BE2C (cell line): ENCODE results near the gene KIF7.

ENCODE experiments used
- DNase-seq: peaks from one replicate; pipeline ENCODE4 v3.0.0-alpha.2; 2020
- H3K27me3 ChIP-seq: fragments of 250-450 bp; sonication (Bioruptor Pico); 2 replicates; pipeline ENCODE4 v1.5.1; 2020; ENCODE audit warnings: mild to moderate bottlenecking
- H3K36me3 ChIP-seq: fragments of 250-450 bp; sonication (Bioruptor Pico); 2 replicates; pipeline ENCODE4 v1.5.1; 2020; ENCODE audit warnings: mild to moderate bottlenecking
- H3K4me1 ChIP-seq: fragments of 250-450 bp; sonication (Bioruptor Pico); 2 replicates; pipeline ENCODE4 v1.5.1; 2020
- H3K4me3 ChIP-seq: 2 replicates; pipeline ENCODE4 v1.5.1; 2011; ENCODE audit warnings: low read depth, low read length
- H3K9me3 ChIP-seq: fragments of 250-450 bp; sonication (Bioruptor Pico); 2 replicates; pipeline ENCODE4 v1.5.1; 2020
- TF ChIP-seq, protein P1 (sequence below): IDR thresholded peaks from 2 replicates; pipeline ENCODE4 v1.5.1; 2012; ENCODE audit warnings: mild to moderate bottlenecking, low read depth, low read length

The KIF7 gene

DNA sequence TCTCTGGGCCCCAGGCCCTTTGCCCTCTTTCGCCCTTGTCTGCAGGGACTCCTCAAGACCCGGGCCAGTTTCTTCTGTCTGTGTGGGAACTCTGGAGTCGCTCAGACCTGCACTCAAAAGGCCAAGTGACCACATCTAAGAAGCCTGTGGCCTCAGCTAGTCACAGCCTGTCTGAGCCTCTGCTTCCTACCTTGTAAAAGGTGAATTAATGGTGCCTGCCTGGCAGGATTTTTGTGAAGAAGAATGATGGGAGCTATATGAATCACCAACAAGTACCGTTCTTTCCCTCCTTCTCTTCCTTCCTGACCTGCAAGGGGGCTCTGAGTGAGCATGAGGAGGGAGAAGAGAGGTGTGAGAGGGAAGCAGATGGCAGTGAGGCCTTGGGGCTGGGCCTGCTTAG lies 16.4 kb upstream of the KIF7 start:
- H3K4me3 ChIP-seq: no peak overlapping the region
- no peaks in the 10 kb centered on the region for H3K9me3 ChIP-seq
- TF ChIP-seq, protein P1, sequence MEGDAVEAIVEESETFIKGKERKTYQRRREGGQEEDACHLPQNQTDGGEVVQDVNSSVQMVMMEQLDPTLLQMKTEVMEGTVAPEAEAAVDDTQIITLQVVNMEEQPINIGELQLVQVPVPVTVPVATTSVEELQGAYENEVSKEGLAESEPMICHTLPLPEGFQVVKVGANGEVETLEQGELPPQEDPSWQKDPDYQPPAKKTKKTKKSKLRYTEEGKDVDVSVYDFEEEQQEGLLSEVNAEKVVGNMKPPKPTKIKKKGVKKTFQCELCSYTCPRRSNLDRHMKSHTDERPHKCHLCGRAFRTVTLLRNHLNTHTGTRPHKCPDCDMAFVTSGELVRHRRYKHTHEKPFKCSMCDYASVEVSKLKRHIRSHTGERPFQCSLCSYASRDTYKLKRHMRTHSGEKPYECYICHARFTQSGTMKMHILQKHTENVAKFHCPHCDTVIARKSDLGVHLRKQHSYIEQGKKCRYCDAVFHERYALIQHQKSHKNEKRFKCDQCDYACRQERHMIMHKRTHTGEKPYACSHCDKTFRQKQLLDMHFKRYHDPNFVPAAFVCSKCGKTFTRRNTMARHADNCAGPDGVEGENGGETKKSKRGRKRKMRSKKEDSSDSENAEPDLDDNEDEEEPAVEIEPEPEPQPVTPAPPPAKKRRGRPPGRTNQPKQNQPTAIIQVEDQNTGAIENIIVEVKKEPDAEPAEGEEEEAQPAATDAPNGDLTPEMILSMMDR: no peak
- H3K36me3 ChIP-seq: no peaks in the 10 kb centered on the region
- DNase-seq: no peak
- H3K27me3 ChIP-seq: no peaks in the 10 kb centered on the region
- peaks cover 17% of the 10 kb centered on the region for H3K4me1 ChIP-seq

DNA sequence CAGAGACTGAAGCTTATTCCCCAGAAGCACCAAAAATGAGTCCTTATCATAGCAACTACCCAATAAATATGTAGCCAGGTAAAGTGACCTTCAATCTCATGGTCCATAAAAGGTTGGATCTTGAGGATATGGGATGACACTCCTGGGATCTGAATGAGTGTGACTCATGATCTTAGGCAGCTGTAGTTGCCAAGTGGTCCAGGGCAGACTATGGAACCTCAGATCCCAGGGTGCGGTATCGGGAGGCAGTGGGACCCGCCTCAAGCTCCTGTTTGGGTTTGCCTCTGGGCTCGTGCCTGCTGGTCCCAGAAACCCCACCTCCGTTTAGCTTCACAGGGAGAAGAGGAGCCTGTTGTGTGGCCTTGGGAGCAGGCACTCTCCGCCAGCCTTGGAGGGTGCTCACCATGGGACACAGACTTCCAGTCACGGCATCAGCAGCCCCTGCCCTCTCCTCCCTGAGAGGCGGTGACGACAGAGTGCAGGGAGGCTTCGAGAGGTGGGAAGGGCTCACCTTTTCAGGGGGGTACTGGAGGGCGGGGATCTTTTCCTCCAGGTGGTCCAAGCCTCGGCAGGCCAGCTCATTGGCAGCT lies 15.8 kb upstream of the KIF7 start:
- H3K36me3 ChIP-seq: no peaks in the 10 kb centered on the region
- no peaks in the 10 kb centered on the region for H3K9me3 ChIP-seq
- peaks cover 17% of the 10 kb centered on the region for H3K4me1 ChIP-seq
- TF ChIP-seq, protein P1: no peak
- no peak overlapping the region for H3K4me3 ChIP-seq
- DNase-seq: no peak
- no peaks in the 10 kb centered on the region for H3K27me3 ChIP-seq

DNA sequence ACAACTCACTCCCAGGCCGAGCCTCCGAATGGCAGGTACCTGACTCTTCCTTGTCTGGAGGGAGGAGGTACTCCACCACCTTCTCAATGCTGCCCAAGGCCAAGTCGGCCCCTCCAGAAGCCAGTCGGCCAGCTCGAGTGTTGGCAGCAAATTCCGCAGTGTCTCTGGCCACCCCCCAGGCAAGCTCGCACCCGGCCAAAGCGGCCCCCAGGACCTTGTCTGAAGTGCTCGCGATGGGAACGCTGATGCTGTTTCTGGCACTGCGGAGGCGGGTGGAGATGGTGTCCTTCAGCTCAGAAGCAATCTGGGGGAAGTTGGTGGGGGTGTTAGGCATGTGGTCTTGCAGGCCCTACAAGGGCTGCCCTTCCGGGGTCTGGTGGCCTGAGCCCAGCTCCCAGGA lies 14.7 kb upstream of the KIF7 start:
- DNase-seq: no peak
- Histone ChIP-seq H3K9me3 (no peaks in the 10 kb centered on the region), H3K36me3 (no peaks in the 10 kb centered on the region), H3K4me1 (peaks cover 17% of the 10 kb centered on the region), H3K4me3 (no peak overlapping the region), H3K27me3 (no peaks in the 10 kb centered on the region)
- TF ChIP-seq, protein P1: no peak

DNA sequence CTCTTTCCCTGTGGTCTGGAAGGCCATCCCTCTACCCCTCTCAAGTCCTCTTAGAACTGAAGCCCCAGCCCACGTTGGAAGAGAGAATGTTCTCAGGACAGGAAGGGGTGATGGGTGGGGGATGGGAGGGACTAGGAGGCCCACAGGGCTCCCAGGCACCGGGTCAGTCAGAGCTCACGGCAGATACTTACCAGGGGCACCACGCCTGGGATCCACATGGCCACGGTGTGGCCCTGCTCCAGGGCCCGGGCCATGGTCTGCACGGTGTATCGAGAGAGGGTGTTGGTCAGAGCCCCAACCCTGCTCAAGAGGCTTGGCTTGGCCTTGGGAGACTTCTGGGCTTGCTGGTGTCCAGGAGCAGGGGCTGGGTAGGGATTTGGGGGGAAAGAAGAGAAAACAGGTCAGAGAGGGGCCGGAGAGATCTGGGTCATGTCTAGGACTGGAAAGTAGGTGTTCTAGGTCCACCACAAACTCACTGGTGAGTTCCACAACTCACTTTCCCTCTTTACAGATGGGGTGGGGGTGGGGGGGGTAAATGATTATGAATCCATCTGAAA lies 14.1 kb upstream of the KIF7 start:
- H3K36me3 ChIP-seq: no peaks in the 10 kb centered on the region
- H3K9me3 ChIP-seq: no peaks in the 10 kb centered on the region
- H3K27me3 ChIP-seq: no peaks in the 10 kb centered on the region
- peaks cover 17% of the 10 kb centered on the region for H3K4me1 ChIP-seq
- H3K4me3 ChIP-seq: no peak overlapping the region
- DNase-seq: no peak
- TF ChIP-seq, protein P1: no peak

GRCh38 chr15:89668171-89668570 lies 12.9 kb upstream of the KIF7 start:
- Histone ChIP-seq H3K4me1 (peaks cover 8% of the 10 kb centered on the region), H3K27me3 (no peaks in the 10 kb centered on the region), H3K36me3 (no peaks in the 10 kb centered on the region), H3K9me3 (no peaks in the 10 kb centered on the region), H3K4me3 (no peak overlapping the region)
- DNase-seq: no peak
- TF ChIP-seq, protein P1: no peak

DNA sequence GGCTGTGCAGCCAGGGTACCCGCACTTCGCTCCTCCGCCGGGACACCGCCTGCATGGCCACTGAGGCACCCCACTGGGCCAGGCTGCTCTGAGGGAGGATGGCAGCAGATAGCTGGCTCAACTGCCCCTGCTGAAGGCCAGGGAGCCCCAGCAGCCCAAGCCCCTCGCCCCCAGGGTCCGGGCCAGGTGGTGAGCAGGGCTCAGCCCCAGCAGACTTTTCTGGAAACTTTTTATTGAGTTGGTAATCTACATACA lies 12.4 kb upstream of the KIF7 start:
- H3K27me3 ChIP-seq: no peaks in the 10 kb centered on the region
- TF ChIP-seq, protein P1: no peak

More for the DNA sequence above, 12.4 kb upstream of the KIF7 start:
- H3K4me1 ChIP-seq: peaks cover 3% of the 10 kb centered on the region
- H3K36me3 ChIP-seq: no peaks in the 10 kb centered on the region
- no peaks in the 10 kb centered on the region for H3K9me3 ChIP-seq
- H3K4me3 ChIP-seq: no peak overlapping the region
- DNase-seq: no peak
